ENCODE data around the gene WARS2. TPM values are rescaled to one million over a fixed set of nuclear protein-coding genes. Genes with fewer than 3 reads are reported as not detected.

WARS2 gene
- polyA plus RNA-seq, 1 experiment: 17.7 TPM

DNA sequence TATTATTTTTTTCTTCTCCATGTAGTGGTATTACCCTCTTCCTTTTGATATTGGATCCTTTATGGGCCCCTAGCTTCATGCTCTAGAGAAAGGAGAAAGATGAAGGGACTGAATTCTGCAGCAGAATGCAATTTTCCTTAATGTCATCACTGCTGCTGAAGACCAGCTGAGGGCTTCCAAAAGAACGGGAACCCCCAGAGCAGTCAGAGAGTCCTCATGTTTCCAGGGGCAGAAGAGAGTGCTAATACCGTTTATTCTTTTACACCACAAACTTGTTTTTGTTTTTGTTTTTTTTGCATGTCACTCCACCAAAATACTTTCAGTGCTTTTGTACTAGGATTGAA, 131.2 kb downstream of the WARS2 start:
- TF ChIP-seq, protein P1, sequence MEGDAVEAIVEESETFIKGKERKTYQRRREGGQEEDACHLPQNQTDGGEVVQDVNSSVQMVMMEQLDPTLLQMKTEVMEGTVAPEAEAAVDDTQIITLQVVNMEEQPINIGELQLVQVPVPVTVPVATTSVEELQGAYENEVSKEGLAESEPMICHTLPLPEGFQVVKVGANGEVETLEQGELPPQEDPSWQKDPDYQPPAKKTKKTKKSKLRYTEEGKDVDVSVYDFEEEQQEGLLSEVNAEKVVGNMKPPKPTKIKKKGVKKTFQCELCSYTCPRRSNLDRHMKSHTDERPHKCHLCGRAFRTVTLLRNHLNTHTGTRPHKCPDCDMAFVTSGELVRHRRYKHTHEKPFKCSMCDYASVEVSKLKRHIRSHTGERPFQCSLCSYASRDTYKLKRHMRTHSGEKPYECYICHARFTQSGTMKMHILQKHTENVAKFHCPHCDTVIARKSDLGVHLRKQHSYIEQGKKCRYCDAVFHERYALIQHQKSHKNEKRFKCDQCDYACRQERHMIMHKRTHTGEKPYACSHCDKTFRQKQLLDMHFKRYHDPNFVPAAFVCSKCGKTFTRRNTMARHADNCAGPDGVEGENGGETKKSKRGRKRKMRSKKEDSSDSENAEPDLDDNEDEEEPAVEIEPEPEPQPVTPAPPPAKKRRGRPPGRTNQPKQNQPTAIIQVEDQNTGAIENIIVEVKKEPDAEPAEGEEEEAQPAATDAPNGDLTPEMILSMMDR (IDR thresholded peaks at IDR 0.05; ENCODE audit: insufficient read depth, low read depth, low read length): no peak
- POLR2A ChIA-PET: interaction anchor here (0.5 kb wide), 1 partner anchor 11 kb away, joined by 3 read pairs; no protein-coding TSS in a partner anchor
- CTCF ChIA-PET: interaction anchor here (0.7 to 2.1 kb wide), 16 partner anchors 9 to 932 kb away, joined by 3 to 10 read pairs (median 3); no protein-coding TSS in a partner anchor
- no peak for DNase-seq (ENCODE audit: low read depth)
- Histone ChIP-seq H3K4me3 (ENCODE audit: low read depth, low read length) (no peak overlapping the region), H3K27me3 (ENCODE audit: control insufficient read depth, insufficient read depth, low read length) (peaks cover 3% of the 10 kb centered on the region; the same call in 1 of the 2 replicates), H3K36me3 (ENCODE audit: control insufficient read depth, insufficient read depth, low read length) (no peaks in the 10 kb centered on the region)

DNA sequence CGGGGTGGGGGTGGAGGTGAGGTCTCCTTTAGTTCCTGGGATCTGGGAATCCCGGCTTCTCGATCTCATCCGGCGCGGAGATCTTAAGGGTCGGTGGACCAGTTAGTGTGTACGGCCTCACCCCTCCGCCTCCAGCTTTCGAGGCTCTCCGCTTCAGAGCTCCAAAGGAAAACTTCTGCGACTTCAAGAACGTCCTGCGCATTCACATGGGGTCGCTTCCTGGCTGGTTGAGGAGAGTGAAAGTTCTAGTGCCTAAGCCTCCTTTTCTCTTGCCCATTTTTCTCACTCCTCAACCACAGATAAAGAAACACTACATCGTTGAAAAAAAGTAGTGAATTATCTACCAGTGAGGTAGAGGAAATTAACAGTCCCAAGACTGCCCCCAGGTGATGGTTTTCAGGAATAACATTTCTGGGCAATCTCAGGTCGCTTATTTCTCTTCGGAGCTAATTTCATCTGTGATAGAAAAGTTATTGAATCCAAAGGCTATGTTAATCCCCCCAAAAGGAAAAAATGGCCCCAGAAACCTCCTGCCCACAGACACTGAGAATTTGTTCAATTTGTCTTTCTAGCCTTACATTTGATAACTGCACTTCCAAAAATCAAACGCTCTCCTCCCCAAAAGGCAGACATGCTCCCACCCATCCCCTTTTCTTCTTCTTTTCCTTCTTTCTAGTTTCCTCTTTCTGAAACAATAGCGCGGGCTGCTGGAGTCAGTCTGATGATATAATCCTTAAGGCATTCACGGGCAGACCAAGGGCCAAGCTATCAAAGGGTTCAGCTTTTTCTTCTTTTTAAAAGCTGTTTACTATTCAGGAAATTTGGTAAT, 131.8 kb downstream of the WARS2 start:
- ChIA-PET CTCF (interaction anchor here (0.5 to 2.1 kb wide), 20 partner anchors 8 to 1053 kb away, joined by 3 to 10 read pairs (median 3); no protein-coding TSS in a partner anchor), POLR2A (interaction anchor here (0.5 kb wide), 1 partner anchor 10 kb away, joined by 3 read pairs; no protein-coding TSS in a partner anchor)
- DNase-seq (ENCODE audit: low read depth): no peak
- no peaks in the 10 kb centered on the region for H3K36me3 ChIP-seq (ENCODE audit: control insufficient read depth, insufficient read depth, low read length)
- H3K27me3 ChIP-seq (ENCODE audit: control insufficient read depth, insufficient read depth, low read length): peaks cover 3% of the 10 kb centered on the region; the same call in 1 of the 2 replicates
- TF ChIP-seq, protein P1 (IDR thresholded peaks at IDR 0.05; ENCODE audit: insufficient read depth, low read depth, low read length): peak; percentile 47
- 0 out of 2 replicates have a peak overlapping the region, but pooled peaks have one; percentile 4 for H3K4me3 ChIP-seq (ENCODE audit: low read depth, low read length)

DNA sequence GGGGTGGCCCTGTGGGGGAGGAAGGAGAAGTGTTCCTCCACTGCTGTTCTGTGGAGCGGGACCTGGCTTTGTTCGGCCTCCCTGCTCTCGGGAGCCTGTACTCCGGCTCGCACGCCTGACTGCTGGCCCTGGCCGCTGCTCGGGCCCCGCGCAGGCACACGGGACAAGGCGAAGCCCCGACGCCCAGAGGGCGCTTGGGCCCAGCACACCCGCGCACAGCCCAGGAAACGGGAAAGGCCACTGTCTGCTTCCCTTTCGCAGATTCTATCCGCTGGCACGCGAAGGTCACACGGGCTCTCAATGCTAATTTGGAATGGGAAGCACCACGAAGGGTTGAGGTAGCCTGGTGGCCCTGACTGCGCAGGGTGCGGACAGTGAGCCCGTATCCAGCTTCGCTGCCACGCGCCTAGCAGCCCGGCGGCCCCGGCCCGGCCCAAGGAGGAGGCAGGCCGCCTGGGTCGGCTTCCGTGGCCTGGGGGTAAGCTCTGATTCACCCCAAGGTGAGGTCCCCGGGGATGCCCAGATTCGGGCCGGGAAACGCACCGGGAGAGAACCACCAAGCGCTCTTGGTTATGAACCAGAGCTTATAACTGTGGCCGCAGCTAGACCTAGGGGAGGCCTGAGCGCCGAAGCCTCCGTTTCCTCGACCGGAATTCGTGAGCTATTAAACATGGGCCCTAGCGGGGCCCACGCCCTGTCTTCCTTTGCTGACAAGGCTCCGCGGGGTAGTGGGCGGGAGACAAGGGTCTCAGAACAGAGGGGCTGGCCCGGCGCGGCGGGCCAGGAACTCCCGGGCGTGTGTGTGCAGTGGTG, 132.6 kb downstream of the WARS2 start:
- DNase-seq (ENCODE audit: low read depth): no peak
- ChIA-PET CTCF (interaction anchor here (0.5 to 2.1 kb wide), 12 partner anchors 8 to 1052 kb away, joined by 3 to 10 read pairs (median 3); no protein-coding TSS in a partner anchor), POLR2A (no interaction called here)
- H3K4me3 ChIP-seq (ENCODE audit: low read depth, low read length): no peak overlapping the region
- TF ChIP-seq, protein P1 (IDR thresholded peaks at IDR 0.05; ENCODE audit: insufficient read depth, low read depth, low read length): no peak
- no peaks in the 10 kb centered on the region for H3K36me3 ChIP-seq (ENCODE audit: control insufficient read depth, insufficient read depth, low read length)
- H3K27me3 ChIP-seq (ENCODE audit: control insufficient read depth, insufficient read depth, low read length): peaks cover 3% of the 10 kb centered on the region; the same call in 1 of the 2 replicates

DNA sequence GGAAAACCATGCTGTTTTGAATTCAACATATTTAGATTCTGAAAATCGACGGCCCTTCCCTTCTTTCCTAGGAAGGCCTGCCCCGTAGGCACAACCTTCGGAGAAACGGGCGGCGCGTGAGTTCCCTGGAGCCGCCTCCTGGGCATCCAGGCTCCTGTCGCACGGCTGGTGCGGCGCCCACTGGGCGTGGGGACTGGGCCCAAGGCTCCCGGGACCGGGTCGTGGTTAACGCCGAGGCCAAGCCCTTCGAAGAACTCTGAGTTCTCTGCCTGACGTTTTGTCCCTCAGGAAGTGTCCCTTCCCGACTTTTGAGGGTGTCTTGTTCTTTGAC, 133.1 kb downstream of the WARS2 start:
- Histone ChIP-seq H3K27me3 (ENCODE audit: control insufficient read depth, insufficient read depth, low read length) (peaks cover 3% of the 10 kb centered on the region; the same call in 1 of the 2 replicates), H3K4me3 (ENCODE audit: low read depth, low read length) (no peak overlapping the region), H3K36me3 (ENCODE audit: control insufficient read depth, insufficient read depth, low read length) (no peaks in the 10 kb centered on the region)
- CTCF ChIA-PET: interaction anchor here (1.0 kb wide), 1 partner anchor 856 kb away, joined by 3 read pairs; no protein-coding TSS in a partner anchor
- no peak for DNase-seq (ENCODE audit: low read depth)
- POLR2A ChIA-PET: no interaction called here
- TF ChIP-seq, protein P1 (IDR thresholded peaks at IDR 0.05; ENCODE audit: insufficient read depth, low read depth, low read length): no peak
